Measurements from ENCODE around the gene MASP2.
"Not testable (repeated sequence)": the region's sequence is repeated elsewhere in the genome, so short reads cannot be mapped to it uniquely, and the experiment has no call there.

Gene MASP2

GRCh38 chr1:11046625-11047365, at the start of gene MASP2:
TSS of gene MASP2 (minus strand) at chr1:11047239. CDS start at chr1:11047207, 32 bp downstream.
- DNase-seq (ENCODE audit: low read depth in 3 of 3, low spot score in 1 of 3) = no peak

GRCh38 chr1:11083784-11084183, 36.7 kb upstream of the MASP2 start:
- not testable (repeated sequence) for DNase-seq (ENCODE audit: low read depth in 3 of 3, low spot score in 1 of 3)

- no peak for DNase-seq (ENCODE audit: low read depth in 3 of 3, low spot score in 1 of 3)
These were observed 33.9 kb upstream of the MASP2 start for GRCh38 chr1:11080931-11081330.

GRCh38 chr1:11078631-11079030, 31.6 kb upstream of the MASP2 start:
- no peak for DNase-seq (ENCODE audit: low read depth in 3 of 3, low spot score in 1 of 3)

- DNase-seq (ENCODE audit: low read depth in 3 of 3, low spot score in 1 of 3) = not testable (repeated sequence)
These were observed 26.4 kb upstream of the MASP2 start for GRCh38 chr1:11073398-11073797.

- no peak for DNase-seq (ENCODE audit: low read depth in 3 of 3, low spot score in 1 of 3)
These were observed 25.3 kb upstream of the MASP2 start for GRCh38 chr1:11072216-11072917.

GRCh38 chr1:11071463-11072215, 24.6 kb upstream of the MASP2 start:
- no peak for DNase-seq (ENCODE audit: low read depth in 3 of 3, low spot score in 1 of 3)

- no peak for DNase-seq (ENCODE audit: low read depth in 3 of 3, low spot score in 1 of 3)
These were observed 23.8 kb upstream of the MASP2 start for GRCh38 chr1:11070876-11071275.

- no peak for DNase-seq (ENCODE audit: low read depth in 3 of 3, low spot score in 1 of 3)
These were observed 21.8 kb upstream of the MASP2 start for GRCh38 chr1:11068600-11069473.

- DNase-seq (ENCODE audit: low read depth in 3 of 3, low spot score in 1 of 3) = no peak
These were observed 20.9 kb upstream of the MASP2 start for GRCh38 chr1:11067716-11068599.

- DNase-seq (ENCODE audit: low read depth in 3 of 3, low spot score in 1 of 3) = no peak
These were observed 18.8 kb upstream of the MASP2 start for GRCh38 chr1:11065796-11066195.

- DNase-seq (ENCODE audit: low read depth in 3 of 3, low spot score in 1 of 3) = no peak
These were observed 17.9 kb upstream of the MASP2 start for GRCh38 chr1:11064942-11065341.

- DNase-seq (ENCODE audit: low read depth in 3 of 3, low spot score in 1 of 3) = not testable (repeated sequence)
These were observed 17.0 kb upstream of the MASP2 start for GRCh38 chr1:11063937-11064537.

GRCh38 chr1:11062965-11063401, 15.9 kb upstream of the MASP2 start:
- no peak for DNase-seq (ENCODE audit: low read depth in 3 of 3, low spot score in 1 of 3)

GRCh38 chr1:11061652-11062365, 14.8 kb upstream of the MASP2 start:
- no peak for DNase-seq (ENCODE audit: low read depth in 3 of 3, low spot score in 1 of 3)

GRCh38 chr1:11059968-11060830, 13.2 kb upstream of the MASP2 start, which contains the start of gene SRM:
TSS of gene SRM (minus strand) at chr1:11060018. CDS start at chr1:11059943, 75 bp downstream.
- DNase-seq (ENCODE audit: low read depth in 3 of 3, low spot score in 1 of 3) = peak; percentile 59 to 88 (median 83)

- peak in 1 of 3 donors; percentile 15 for DNase-seq (ENCODE audit: low read depth in 3 of 3, low spot score in 1 of 3)
These were observed 12.3 kb upstream of the MASP2 start for GRCh38 chr1:11059155-11059967.

Measured in stimulated activated CD4-positive, alpha-beta T cell treated with anti-CD3 and anti-CD28 coated beads, TNF-alpha, amount 100 ng/mL, for 1 hour (primary cell).